SU-DHL-6 (cell line): ENCODE results near the gene GIGYF1.

Source experiments
- H2AFZ ChIP-seq: fragments of 200-600 bp; sonication (generic); 2 replicates; pipeline ENCODE4 v1.6.1; 2014; ENCODE audit warnings: low read depth, mild to moderate bottlenecking, moderate library complexity, mixed read lengths, antibody characterized with exemption, low read length; ENCODE audit not compliant: severe bottlenecking
- H3F3A ChIP-seq: fragments of 200-600 bp; shearing (Covaris generic); 2 replicates; pipeline ENCODE4 v1.6.0; 2016; ENCODE audit warnings: antibody characterized with exemption, mild to moderate bottlenecking; ENCODE audit not compliant: insufficient read depth
- H3K27ac ChIP-seq: fragments of 200-600 bp; sonication (generic); 2 replicates; pipeline ENCODE4 v1.5.1; 2016; ENCODE audit warnings: low read depth, mild to moderate bottlenecking, low read length, moderate library complexity, mixed read lengths
- H3K27me3 ChIP-seq: fragments of 200-600 bp; sonication (generic), shearing (Covaris generic); 2 replicates; pipeline ENCODE4 v1.6.0; 2014; ENCODE audit warnings: mild to moderate bottlenecking, low read length
- H3K36me3 ChIP-seq: fragments of 200-600 bp; sonication (generic); 2 replicates; pipeline ENCODE4 v1.6.1; 2014; ENCODE audit warnings: mild to moderate bottlenecking, low read length, mixed read lengths
- H3K4me2 ChIP-seq: fragments of 300-600, 200-600 bp; shearing (Covaris generic), sonication (generic); 2 replicates; pipeline ENCODE4 v1.6.0; 2014; ENCODE audit warnings: low read length, low read depth, mild to moderate bottlenecking; ENCODE audit not compliant: poor library complexity, severe bottlenecking
- H3K4me3 ChIP-seq: fragments of 200-600 bp; sonication (generic); 2 replicates; pipeline ENCODE4 v1.5.1; 2014; ENCODE audit warnings: antibody characterized with exemption, low read length, mild to moderate bottlenecking, mixed read lengths; ENCODE audit not compliant: insufficient read depth, poor library complexity, severe bottlenecking
- H3K79me2 ChIP-seq: fragments of 200-600 bp; sonication (generic); 2 replicates; pipeline ENCODE4 v1.6.1; 2014; ENCODE audit warnings: mild to moderate bottlenecking, low read length, moderate library complexity; ENCODE audit not compliant: insufficient read depth
- H3K9ac ChIP-seq: fragments of 200-600 bp; sonication (generic); 2 replicates; pipeline ENCODE4 v1.7.0; 2014; ENCODE audit warnings: mild to moderate bottlenecking, low read length
- H3K9me2 ChIP-seq: fragments of 200-600 bp; sonication (generic); replicated peaks from 2 replicates; pipeline ENCODE4 v1.6.1; 2014; ENCODE audit warnings: low read length; ENCODE audit not compliant: insufficient read depth
- H3K9me3 ChIP-seq: fragments of 200-600 bp; sonication (generic); 2 replicates; pipeline ENCODE4 v1.6.1; 2014; ENCODE audit warnings: low read length, mixed read lengths; ENCODE audit not compliant: insufficient read depth
- H4K20me1 ChIP-seq: fragments of 200-600 bp; sonication (generic); 2 replicates; pipeline ENCODE4 v1.6.1; 2014; ENCODE audit warnings: low read depth, mild to moderate bottlenecking, antibody characterized with exemption, low read length, moderate library complexity, mixed read lengths
- CTCF ChIP-seq: fragments of 200-600 bp; sonication (generic); IDR thresholded peaks from one replicate; pipeline ENCODE4 v1.5.1; 2017; ENCODE audit warnings: antibody characterized with exemption, mild to moderate bottlenecking, low read length, moderate library complexity; ENCODE audit not compliant: insufficient read depth, poor library complexity, severe bottlenecking
- EZH2phosphoT487 ChIP-seq: fragments of 200-600 bp; sonication (generic), shearing (Covaris generic); conservative IDR thresholded peaks from 2 replicates; pipeline ENCODE4 v1.6.1; 2018; ENCODE audit warnings: mild to moderate bottlenecking, antibody characterized with exemption, low read length, moderate library complexity, mixed read lengths

The GIGYF1 gene

GRCh38 chr7:100641860-100642533, 52.1 kb downstream of the GIGYF1 start:
- no peak for TF ChIP-seq EZH2phosphoT487
- TF ChIP-seq CTCF: peak; percentile 32
- Histone ChIP-seq H3K27me3 (no peaks in the 10 kb centered on the region), H3F3A (no peaks in the 10 kb centered on the region), H3K9me3 (no peaks in the 10 kb centered on the region), H4K20me1 (no peaks in the 10 kb centered on the region), H3K79me2 (no peaks in the 10 kb centered on the region), H3K36me3 (no peaks in the 10 kb centered on the region), H2AFZ (no peak overlapping the region), H3K9ac (no peak overlapping the region), H3K4me3 (no peak overlapping the region), H3K27ac (no peak overlapping the region), H3K9me2 (no peaks in the 10 kb centered on the region), H3K4me2 (peak overlapping the region; percentile 28)

GRCh38 chr7:100641463-100641859, 52.6 kb downstream of the GIGYF1 start, which contains the start of gene TFR2:
Gene TFR2 (minus strand): TSS chr7:100641552. CDS start chr7:100641509, 43 bp downstream.
- no peaks in the 10 kb centered on the region for H3K9me3 ChIP-seq
- no peak for TF ChIP-seq CTCF
- no peak for TF ChIP-seq EZH2phosphoT487
- H3K9me2 ChIP-seq: no peaks in the 10 kb centered on the region
- no peaks in the 10 kb centered on the region for H3K79me2 ChIP-seq
- no peaks in the 10 kb centered on the region for H3F3A ChIP-seq
- no peak within 1 kb of the TSS for H2AFZ ChIP-seq
- no peaks in the 10 kb centered on the region for H3K36me3 ChIP-seq
- H3K9ac ChIP-seq: no peak within 1 kb of the TSS
- no peak within 1 kb of the TSS for H3K27ac ChIP-seq
- H3K4me2 ChIP-seq: peak within 1 kb of the TSS; percentile 28
- no peak within 1 kb of the TSS for H3K4me3 ChIP-seq
- no peaks in the 10 kb centered on the region for H3K27me3 ChIP-seq
- no peaks in the 10 kb centered on the region for H4K20me1 ChIP-seq

- H3K79me2 ChIP-seq: no peaks in the 10 kb centered on the region
- no peak overlapping the region for H3K4me3 ChIP-seq
- no peaks in the 10 kb centered on the region for H3K27me3 ChIP-seq
- no peaks in the 10 kb centered on the region for H3F3A ChIP-seq
- H2AFZ ChIP-seq: no peak overlapping the region
- no peaks in the 10 kb centered on the region for H3K9me3 ChIP-seq
- no peak overlapping the region for H3K27ac ChIP-seq
- TF ChIP-seq CTCF: no peak
- no peak for TF ChIP-seq EZH2phosphoT487
- no peaks in the 10 kb centered on the region for H3K9me2 ChIP-seq
- H3K4me2 ChIP-seq: no peak overlapping the region
- 0 out of 2 replicates have a peak, but pooled peaks cover 1% of the 10 kb centered on the region for H3K36me3 ChIP-seq
- H4K20me1 ChIP-seq: no peaks in the 10 kb centered on the region
- H3K9ac ChIP-seq: no peak overlapping the region
These were observed 53.3 kb downstream of the GIGYF1 start for GRCh38 chr7:100640517-100641440.
